PC-3 (cell line): Measurements from ENCODE around the gene ELOVL2. TPM values are rescaled to one million over a fixed set of nuclear protein-coding genes. Genes with fewer than 3 reads are reported as not detected.
"Not testable (repeated sequence)": the region's sequence is repeated elsewhere in the genome, so short reads cannot be mapped to it uniquely, and the experiment has no call there.

Source experiments
- ATAC-seq: fragments of 200-7000 bp; cut with Tn5 transposase; 2 replicates; pipeline ENCODE4 v1.9.1; 2020; ENCODE audit warnings: mild to moderate bottlenecking, moderate library complexity
- BruUV-seq: library from RNA; stranded (reverse); fragments of 400-500 nt; replicated peaks from 2 replicates; lab custom pipeline; 2021; lab: Mats Ljungman, UMichigan
- CTCF ChIA-PET: fragments of 300-600 bp; sonication (Branson Sonifier 250); formaldehyde crosslinking; loops from one replicate; lab custom pipeline; 2022; ENCODE audit warnings: antibody characterized with exemption; lab: Charles Lee
- POLR2A ChIA-PET: fragments of 300-600 bp; sonication (Branson Sonifier 250); formaldehyde crosslinking; loops from one replicate; lab custom pipeline; 2022; ENCODE audit warnings: antibody characterized with exemption; ENCODE audit not compliant: unreplicated experiment; lab: Charles Lee
- DNase-seq: peaks from one replicate; pipeline ENCODE4 v3.0.0-alpha.2; 2015
- H2AFZ ChIP-seq: fragments of 300-600 bp; sonication (generic); 2 replicates; pipeline ENCODE4 v1.6.0; 2016; ENCODE audit warnings: antibody characterized with exemption, low read length
- H3F3A ChIP-seq: fragments of 300-600 bp; sonication (generic); one replicate; pipeline ENCODE4 v1.6.0; 2017; ENCODE audit warnings: antibody characterized with exemption, low read length, control low read depth, mild to moderate bottlenecking; ENCODE audit not compliant: unreplicated experiment
- H3K27ac ChIP-seq: fragments of 300-600 bp; sonication (generic); 2 replicates; pipeline ENCODE4 v1.5.1; 2016; ENCODE audit warnings: mild to moderate bottlenecking, low read length
- H3K27me3 ChIP-seq: fragments of 300-600 bp; sonication (generic); 2 replicates; pipeline ENCODE4 v1.6.1; 2016; ENCODE audit warnings: low read length, mixed read lengths
- H3K36me3 ChIP-seq: fragments of 300-600 bp; sonication (generic); 2 replicates; pipeline ENCODE4 v1.6.1; 2016; ENCODE audit warnings: low read depth, mixed run types, low read length, mixed read lengths
- H3K4me1 ChIP-seq: fragments of 300-600 bp; sonication (generic); 2 replicates; pipeline ENCODE4 v1.5.1; 2016; ENCODE audit warnings: low read length; ENCODE audit not compliant: insufficient read depth
- H3K4me2 ChIP-seq: fragments of 300-600 bp; sonication (generic); 2 replicates; pipeline ENCODE4 v1.6.0; 2016; ENCODE audit warnings: low read length
- H3K4me3 ChIP-seq: fragments of 300-600 bp; sonication (generic); 2 replicates; pipeline ENCODE4 v1.5.1; 2016; ENCODE audit warnings: mild to moderate bottlenecking, low read length, mixed read lengths
- H3K79me2 ChIP-seq: fragments of 300-600 bp; sonication (generic); 2 replicates; pipeline ENCODE4 v1.6.1; 2017; ENCODE audit warnings: low read length, mixed read lengths
- H3K9ac ChIP-seq: fragments of 300-600 bp; sonication (generic); 2 replicates; pipeline ENCODE4 v1.6.0; 2016; ENCODE audit warnings: mild to moderate bottlenecking, low read length
- H3K9me2 ChIP-seq: fragments of 300-600 bp; sonication (generic); replicated peaks from 2 replicates; pipeline ENCODE4 v1.6.1; 2016; ENCODE audit warnings: mixed run types, low read length, mixed read lengths
- H3K9me3 ChIP-seq: fragments of 300-600 bp; sonication (generic); 2 replicates; pipeline ENCODE4 v1.6.1; 2016; ENCODE audit warnings: low read length, mixed read lengths
- H4K20me1 ChIP-seq: fragments of 300-600 bp; sonication (generic); 2 replicates; pipeline ENCODE4 v1.6.1; 2016; ENCODE audit warnings: low read length, mixed read lengths
- CTCF ChIP-seq: fragments of 300-600 bp; sonication (generic); conservative IDR thresholded peaks from 2 replicates; pipeline ENCODE4 v1.5.1; 2017; ENCODE audit warnings: antibody characterized with exemption, low read depth, mild to moderate bottlenecking, low read length
- EZH2 ChIP-seq: fragments of 300-600 bp; sonication (generic); IDR thresholded peaks from one replicate; pipeline ENCODE4 v1.6.1; 2017; ENCODE audit warnings: antibody characterized with exemption, mild to moderate bottlenecking, low read length; ENCODE audit not compliant: unreplicated experiment
- EZH2phosphoT487 ChIP-seq: fragments of 300-600 bp; sonication (generic); IDR thresholded peaks from 2 replicates; pipeline ENCODE4 v1.6.1; 2018; ENCODE audit warnings: mild to moderate bottlenecking, antibody characterized with exemption, low read length, borderline replicate concordance
- intact Hi-C: fragments of 100-400 bp; cut with micrococcal nuclease; formaldehyde crosslinking; loops from 2 replicates; pipeline ENCODE4 v1.9.0; 2023
- total RNA-seq: library from RNA; depleted of rRNA; stranded (reverse); fragments of >200 nt; gene quantifications from 2 replicates; pipeline ENCODE4 v1.2.3, GENCODE V29; 2014

ELOVL2 gene
- total RNA-seq, 1 experiment from 2014 or later = 0.91 TPM

- Histone ChIP-seq H3K36me3 (no peaks in the 10 kb centered on the region), H2AFZ (0 out of 2 replicates have a peak overlapping the region, but pooled peaks have one; percentile 4), H3K27ac (peak overlapping the region; percentile 76), H3K9me2 (no peaks in the 10 kb centered on the region), H3K27me3 (no peaks in the 10 kb centered on the region), H3K9me3 (no peaks in the 10 kb centered on the region), H3K79me2 (no peaks in the 10 kb centered on the region), H3F3A (peaks cover 5% of the 10 kb centered on the region), H3K4me3 (peak overlapping the region; percentile 11; the same call in 1 of the 2 replicates), H3K4me2 (peak overlapping the region; percentile 46), H3K9ac (no peak overlapping the region), H3K4me1 (peaks cover 42% of the 10 kb centered on the region), H4K20me1 (no peaks in the 10 kb centered on the region)
- peak; percentile 79 for DNase-seq
- TF ChIP-seq EZH2phosphoT487 = no peak
- BruUV-seq = no TSS peak
- POLR2A ChIA-PET = interaction anchor here (0.6 kb wide), 1 partner anchor 763 kb away, joined by 3 read pairs; no protein-coding TSS in a partner anchor
- ATAC-seq = peak; percentile 77
- intact Hi-C loops = loop anchor here (1.0 to 2.0 kb wide), 2 partner anchors 26 to 55 kb away; no protein-coding TSS in a partner anchor
- CTCF ChIA-PET = interaction anchor here (1.0 kb wide), 1 partner anchor 46 kb away, joined by 5 read pairs; no protein-coding TSS in a partner anchor
These were observed 36.1 kb downstream of the ELOVL2 start for GRCh38 chr6:11007715-11008608.

- Histone ChIP-seq H3K9me2 (no peaks in the 10 kb centered on the region), H4K20me1 (no peaks in the 10 kb centered on the region), H3K27ac (no peak overlapping the region), H3K4me2 (no peak overlapping the region), H3K27me3 (no peaks in the 10 kb centered on the region), H3K9me3 (no peaks in the 10 kb centered on the region), H3K4me1 (peaks cover 31% of the 10 kb centered on the region), H3K9ac (no peak overlapping the region), H3K4me3 (no peak overlapping the region), H2AFZ (no peak overlapping the region), H3K79me2 (no peaks in the 10 kb centered on the region), H3K36me3 (no peaks in the 10 kb centered on the region), H3F3A (peaks cover 5% of the 10 kb centered on the region)
- ATAC-seq (no peak), DNase-seq (no peak)
- intact Hi-C loops = no loop called here
- POLR2A ChIA-PET = no interaction called here
- no TSS peak for BruUV-seq
- TF ChIP-seq EZH2 = no peak
- no peak for TF ChIP-seq EZH2phosphoT487
- TF ChIP-seq CTCF = no peak
- CTCF ChIA-PET = no interaction called here
These were observed 38.0 kb downstream of the ELOVL2 start for GRCh38 chr6:11006061-11006460.

GRCh38 chr6:11003297-11003696, 40.8 kb downstream of the ELOVL2 start:
- intact Hi-C loops, ATAC-seq, H3K9me3 ChIP-seq, H3K9ac ChIP-seq, H3F3A ChIP-seq, H3K9me2 ChIP-seq, H4K20me1 ChIP-seq, DNase-seq, BruUV-seq, H3K36me3 ChIP-seq, H3K27me3 ChIP-seq, H2AFZ ChIP-seq, H3K79me2 ChIP-seq, H3K27ac ChIP-seq, H3K4me2 ChIP-seq, POLR2A ChIA-PET, CTCF ChIA-PET, H3K4me3 ChIP-seq: not testable (repeated sequence)
- peaks cover 16% of the 10 kb centered on the region for H3K4me1 ChIP-seq
